ENCODE results near the gene EEF1E1. TPM values are rescaled to one million over a fixed set of nuclear protein-coding genes. Genes with fewer than 3 reads are reported as not detected.

EEF1E1 gene
- total and polyA plus RNA-seq, 9 of the 15 experiments (the other 6 are each of a cell fraction or from before 2014, with no cell fraction given): 135 to 1,355 (median 327) TPM

DNA sequence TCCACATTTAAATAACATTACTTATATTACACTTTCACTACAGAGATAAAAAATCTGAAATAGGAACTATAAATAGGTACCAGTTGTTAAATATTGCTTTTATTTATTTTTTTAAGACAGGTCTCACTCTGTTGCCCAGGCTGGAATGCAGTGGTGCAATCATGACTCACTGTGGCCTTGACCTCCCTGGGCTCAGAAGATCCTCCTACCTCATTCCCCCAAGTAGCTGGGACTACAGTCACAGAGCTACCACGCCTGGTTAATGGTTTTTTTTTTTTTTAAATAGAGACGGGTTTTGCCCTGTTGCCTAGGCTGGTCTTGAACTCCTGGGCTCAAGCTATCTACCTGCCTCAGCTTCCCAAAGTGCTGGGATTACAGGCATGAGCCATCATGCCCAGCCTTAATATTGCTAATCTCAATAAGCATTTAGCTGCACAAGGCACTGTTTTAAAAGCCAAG is 17.3 kb downstream of the EEF1E1 start (continued):
- TF ChIP-seq, protein P1, sequence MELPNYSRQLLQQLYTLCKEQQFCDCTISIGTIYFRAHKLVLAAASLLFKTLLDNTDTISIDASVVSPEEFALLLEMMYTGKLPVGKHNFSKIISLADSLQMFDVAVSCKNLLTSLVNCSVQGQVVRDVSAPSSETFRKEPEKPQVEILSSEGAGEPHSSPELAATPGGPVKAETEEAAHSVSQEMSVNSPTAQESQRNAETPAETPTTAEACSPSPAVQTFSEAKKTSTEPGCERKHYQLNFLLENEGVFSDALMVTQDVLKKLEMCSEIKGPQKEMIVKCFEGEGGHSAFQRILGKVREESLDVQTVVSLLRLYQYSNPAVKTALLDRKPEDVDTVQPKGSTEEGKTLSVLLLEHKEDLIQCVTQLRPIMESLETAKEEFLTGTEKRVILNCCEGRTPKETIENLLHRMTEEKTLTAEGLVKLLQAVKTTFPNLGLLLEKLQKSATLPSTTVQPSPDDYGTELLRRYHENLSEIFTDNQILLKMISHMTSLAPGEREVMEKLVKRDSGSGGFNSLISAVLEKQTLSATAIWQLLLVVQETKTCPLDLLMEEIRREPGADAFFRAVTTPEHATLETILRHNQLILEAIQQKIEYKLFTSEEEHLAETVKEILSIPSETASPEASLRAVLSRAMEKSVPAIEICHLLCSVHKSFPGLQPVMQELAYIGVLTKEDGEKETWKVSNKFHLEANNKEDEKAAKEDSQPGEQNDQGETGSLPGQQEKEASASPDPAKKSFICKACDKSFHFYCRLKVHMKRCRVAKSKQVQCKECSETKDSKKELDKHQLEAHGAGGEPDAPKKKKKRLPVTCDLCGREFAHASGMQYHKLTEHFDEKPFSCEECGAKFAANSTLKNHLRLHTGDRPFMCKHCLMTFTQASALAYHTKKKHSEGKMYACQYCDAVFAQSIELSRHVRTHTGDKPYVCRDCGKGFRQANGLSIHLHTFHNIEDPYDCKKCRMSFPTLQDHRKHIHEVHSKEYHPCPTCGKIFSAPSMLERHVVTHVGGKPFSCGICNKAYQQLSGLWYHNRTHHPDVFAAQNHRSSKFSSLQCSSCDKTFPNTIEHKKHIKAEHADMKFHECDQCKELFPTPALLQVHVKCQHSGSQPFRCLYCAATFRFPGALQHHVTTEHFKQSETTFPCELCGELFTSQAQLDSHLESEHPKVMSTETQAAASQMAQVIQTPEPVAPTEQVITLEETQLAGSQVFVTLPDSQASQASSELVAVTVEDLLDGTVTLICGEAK (IDR thresholded peaks at IDR 0.05): no peak
- TF ChIP-seq, protein P1 (CRISPR knock-in tag; IDR thresholded peaks at IDR 0.05): no peak
- TF ChIP-seq CREB3 (tag; conservative IDR thresholded peaks at IDR 0.05; ENCODE audit: low read depth): no peak
- TF ChIP-seq ZNF384 (IDR thresholded peaks at IDR 0.05; ENCODE audit: low read depth, low read length): peak; percentile 91
- no peak for TF ChIP-seq NR2C2 (CRISPR knock-in tag; IDR thresholded peaks at IDR 0.05)
- TF ChIP-seq NR2C2 (tag; IDR thresholded peaks at IDR 0.05): peak; percentile 59
- no peak for TF ChIP-seq POU5F1 (IDR thresholded peaks at IDR 0.05; ENCODE audit: borderline replicate concordance, low read depth, low read length, partially characterized antibody)
- no peak for TF ChIP-seq ATF1 (CRISPR knock-in tag; IDR thresholded peaks at IDR 0.05)
- no peak for TF ChIP-seq ATF1 (tag; IDR thresholded peaks at IDR 0.05)
- TF ChIP-seq HSF4 (CRISPR knock-in tag; IDR thresholded peaks at IDR 0.05; ENCODE audit: borderline replicate concordance): no peak
- TF ChIP-seq CEBPB (tag; IDR thresholded peaks at IDR 0.05): peak; percentile 89
- peak; percentile 76; the same call in 1 of the 2 replicates for TF ChIP-seq SMARCE1 (IDR thresholded peaks at IDR 0.05)
- TF ChIP-seq MAZ (CRISPR knock-in tag; conservative IDR thresholded peaks at IDR 0.05 in 1 of 2, IDR thresholded peaks at IDR 0.05 in 1 of 2): peak in 1 of 2 experiments; percentile 32; a peak in 1 of 4 replicates
- no peak for TF ChIP-seq NONO (IDR thresholded peaks at IDR 0.05; ENCODE audit: low read depth in 2 of 2, low read length in 1 of 2)
- TF ChIP-seq, protein P2, sequence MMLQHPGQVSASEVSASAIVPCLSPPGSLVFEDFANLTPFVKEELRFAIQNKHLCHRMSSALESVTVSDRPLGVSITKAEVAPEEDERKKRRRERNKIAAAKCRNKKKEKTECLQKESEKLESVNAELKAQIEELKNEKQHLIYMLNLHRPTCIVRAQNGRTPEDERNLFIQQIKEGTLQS (IDR thresholded peaks at IDR 0.05): peak; percentile 95
- TF ChIP-seq, protein P2 (CRISPR knock-in tag; conservative IDR thresholded peaks at IDR 0.05): peak; percentile 41; the same call in 1 of the 2 replicates
- TF ChIP-seq PHF8 (IDR thresholded peaks at IDR 0.05; ENCODE audit: borderline replicate concordance, low read length): no peak
- no peak for TF ChIP-seq OTX1 (CRISPR knock-in tag; IDR thresholded peaks at IDR 0.05)
